Panc1 (cell line): ENCODE results near the gene SPOCK1.

Experiments
- CTCF ChIP-seq: fragments of 450-650 bp; IDR thresholded peaks from 2 replicates; pipeline ENCODE4 v1.5.1; 2017; ENCODE audit warnings: mild to moderate bottlenecking
- POLR2AphosphoS5 ChIP-seq: IDR thresholded peaks from 2 replicates; pipeline ENCODE4 v1.6.1; 2012; ENCODE audit warnings: mild to moderate bottlenecking, low read depth, low read length, moderate library complexity

GRCh38 chr5:137545956-137546355, 46.8 kb upstream of the SPOCK1 start:
- TF ChIP-seq CTCF: no peak
- TF ChIP-seq POLR2AphosphoS5: no peak
